ENCODE results near the gene TSC22D2.
"Not testable (repeated sequence)": the region's sequence is repeated elsewhere in the genome, so short reads cannot be mapped to it uniquely, and the experiment has no call there.

The TSC22D2 gene

DNA sequence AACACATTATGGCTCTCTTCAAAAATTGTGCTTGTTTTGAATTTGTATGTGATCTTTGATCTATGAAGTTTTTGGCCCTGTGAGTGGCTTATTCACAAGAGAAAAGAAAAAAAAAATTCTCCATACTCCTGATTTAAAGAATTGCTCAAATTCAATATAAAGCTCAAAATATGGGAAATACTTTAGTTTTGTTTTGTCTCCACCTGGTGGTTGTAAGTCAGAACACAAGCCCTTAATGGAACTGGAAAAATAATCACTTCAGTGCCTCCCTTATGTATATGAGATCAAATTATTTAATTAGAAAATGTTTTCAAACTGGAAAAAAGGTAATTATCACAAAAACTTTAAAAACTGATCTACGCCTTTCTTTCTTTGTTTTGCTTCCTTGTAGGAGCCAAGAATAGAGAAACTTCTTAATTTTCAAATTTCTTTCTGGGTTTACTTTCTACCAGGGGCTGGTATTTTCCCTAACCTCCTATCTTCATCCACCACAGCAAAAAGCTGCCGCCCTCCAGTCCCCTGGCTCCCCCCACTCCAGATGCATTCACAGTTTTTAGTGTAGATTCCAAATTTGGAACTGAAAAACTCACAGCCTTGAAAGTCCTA, 87.6 kb downstream of the TSC22D2 start:
- Histone ChIP-seq H3K4me3 (replicated peaks; ENCODE audit: low read depth, low read length) (no peak overlapping the region), H3K36me3 (ENCODE audit: control insufficient read depth, insufficient read depth, low read length) (no peaks in the 10 kb centered on the region), H3K27me3 (replicated peaks; ENCODE audit: control insufficient read depth, insufficient read depth, low read length) (no peaks in the 10 kb centered on the region)
- TF ChIP-seq, protein P1, sequence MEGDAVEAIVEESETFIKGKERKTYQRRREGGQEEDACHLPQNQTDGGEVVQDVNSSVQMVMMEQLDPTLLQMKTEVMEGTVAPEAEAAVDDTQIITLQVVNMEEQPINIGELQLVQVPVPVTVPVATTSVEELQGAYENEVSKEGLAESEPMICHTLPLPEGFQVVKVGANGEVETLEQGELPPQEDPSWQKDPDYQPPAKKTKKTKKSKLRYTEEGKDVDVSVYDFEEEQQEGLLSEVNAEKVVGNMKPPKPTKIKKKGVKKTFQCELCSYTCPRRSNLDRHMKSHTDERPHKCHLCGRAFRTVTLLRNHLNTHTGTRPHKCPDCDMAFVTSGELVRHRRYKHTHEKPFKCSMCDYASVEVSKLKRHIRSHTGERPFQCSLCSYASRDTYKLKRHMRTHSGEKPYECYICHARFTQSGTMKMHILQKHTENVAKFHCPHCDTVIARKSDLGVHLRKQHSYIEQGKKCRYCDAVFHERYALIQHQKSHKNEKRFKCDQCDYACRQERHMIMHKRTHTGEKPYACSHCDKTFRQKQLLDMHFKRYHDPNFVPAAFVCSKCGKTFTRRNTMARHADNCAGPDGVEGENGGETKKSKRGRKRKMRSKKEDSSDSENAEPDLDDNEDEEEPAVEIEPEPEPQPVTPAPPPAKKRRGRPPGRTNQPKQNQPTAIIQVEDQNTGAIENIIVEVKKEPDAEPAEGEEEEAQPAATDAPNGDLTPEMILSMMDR (IDR thresholded peaks at IDR 0.05; ENCODE audit: insufficient read depth, low read length, poor library complexity, severe bottlenecking) = peak; percentile 61
- DNase-seq (ENCODE audit: extremely low read depth, insufficient read length) = peak; percentile 15

DNA sequence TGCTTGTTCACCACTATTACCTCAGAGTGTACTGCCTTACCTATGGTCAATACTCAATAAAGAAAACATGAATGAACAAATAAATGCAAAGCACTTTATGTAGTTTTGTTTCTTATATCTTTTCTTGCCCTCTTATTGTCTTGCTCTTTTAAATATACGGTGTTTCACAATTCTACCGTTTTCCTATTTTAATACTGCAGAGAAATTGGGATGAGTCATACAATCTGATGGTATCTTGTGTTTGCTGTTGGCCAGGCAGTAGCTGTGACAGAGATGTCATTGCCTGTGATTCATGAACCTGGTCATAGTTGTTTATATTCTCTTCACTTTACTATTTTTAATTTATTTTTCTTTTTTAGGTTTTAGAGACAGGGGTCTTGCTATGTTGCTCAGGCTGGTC, 89.9 kb downstream of the TSC22D2 start:
- Histone ChIP-seq H3K27me3 (replicated peaks; ENCODE audit: control insufficient read depth, insufficient read depth, low read length) (no peaks in the 10 kb centered on the region), H3K4me3 (replicated peaks; ENCODE audit: low read depth, low read length) (no peak overlapping the region), H3K36me3 (ENCODE audit: control insufficient read depth, insufficient read depth, low read length) (no peaks in the 10 kb centered on the region)
- TF ChIP-seq, protein P1 (IDR thresholded peaks at IDR 0.05; ENCODE audit: insufficient read depth, low read length, poor library complexity, severe bottlenecking) = no peak
- no peak for DNase-seq (ENCODE audit: extremely low read depth, insufficient read length)

- not testable (repeated sequence) for H3K36me3 ChIP-seq (ENCODE audit: control insufficient read depth, insufficient read depth, low read length); DNase-seq (ENCODE audit: extremely low read depth, insufficient read length); H3K4me3 ChIP-seq (replicated peaks; ENCODE audit: low read depth, low read length); H3K27me3 ChIP-seq (replicated peaks; ENCODE audit: control insufficient read depth, insufficient read depth, low read length)
Measured at GRCh38 chr3:150500960-150501359, 92.9 kb downstream of the TSC22D2 start.

DNA sequence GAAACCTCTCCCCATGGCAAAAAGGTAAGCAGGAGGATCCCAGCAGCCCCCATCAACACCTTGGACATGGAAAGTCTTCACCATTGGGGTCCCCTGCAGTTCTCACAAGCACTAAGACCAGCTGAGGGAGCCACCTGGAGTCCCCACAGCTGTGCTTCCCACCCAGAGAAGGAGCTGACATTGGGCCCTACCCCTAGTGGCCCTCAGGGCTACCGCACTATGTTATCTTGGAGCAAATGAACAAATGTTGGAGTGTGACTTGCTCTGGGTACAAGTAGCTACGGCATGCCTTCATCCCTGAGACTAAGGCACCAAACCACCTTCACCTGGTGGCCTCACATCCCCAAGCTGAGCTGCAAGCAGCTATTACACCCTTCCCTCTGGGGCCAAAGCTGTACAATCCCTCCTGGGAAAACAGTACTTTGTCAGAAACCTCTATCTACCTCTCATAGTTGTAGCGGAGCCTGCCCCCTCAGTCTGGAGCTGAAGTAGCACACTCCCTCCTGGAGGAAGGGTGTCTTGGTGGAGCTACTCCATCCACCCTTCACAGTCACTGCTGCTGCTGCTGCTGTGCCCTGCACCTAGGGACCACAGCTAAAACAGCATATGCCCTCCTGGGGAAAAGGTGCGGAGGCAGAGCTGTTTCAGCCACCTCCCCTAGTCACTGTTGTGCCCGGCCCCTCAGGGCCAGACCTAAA, 95.5 kb downstream of the TSC22D2 start:
- Histone ChIP-seq H3K36me3 (ENCODE audit: control insufficient read depth, insufficient read depth, low read length) (no peaks in the 10 kb centered on the region), H3K27me3 (replicated peaks; ENCODE audit: control insufficient read depth, insufficient read depth, low read length) (no peaks in the 10 kb centered on the region), H3K4me3 (replicated peaks; ENCODE audit: low read depth, low read length) (no peak overlapping the region)
- no peak for DNase-seq (ENCODE audit: extremely low read depth, insufficient read length)
- TF ChIP-seq, protein P1 (IDR thresholded peaks at IDR 0.05; ENCODE audit: insufficient read depth, low read length, poor library complexity, severe bottlenecking) = no peak

GRCh38 chr3:150504483-150504882, 96.4 kb downstream of the TSC22D2 start:
- no peaks in the 10 kb centered on the region for H3K36me3 ChIP-seq (ENCODE audit: control insufficient read depth, insufficient read depth, low read length)
- TF ChIP-seq, protein P1 (IDR thresholded peaks at IDR 0.05; ENCODE audit: insufficient read depth, low read length, poor library complexity, severe bottlenecking) = no peak
- H3K4me3 ChIP-seq (replicated peaks; ENCODE audit: low read depth, low read length) = no peak overlapping the region
- no peaks in the 10 kb centered on the region for H3K27me3 ChIP-seq (replicated peaks; ENCODE audit: control insufficient read depth, insufficient read depth, low read length)
- DNase-seq (ENCODE audit: extremely low read depth, insufficient read length) = no peak

GRCh38 chr3:150508401-150508800, 100.3 kb downstream of the TSC22D2 start:
- Histone ChIP-seq H3K4me3 (replicated peaks; ENCODE audit: low read depth, low read length) (no peak overlapping the region), H3K36me3 (ENCODE audit: control insufficient read depth, insufficient read depth, low read length) (no peaks in the 10 kb centered on the region), H3K27me3 (replicated peaks; ENCODE audit: control insufficient read depth, insufficient read depth, low read length) (no peaks in the 10 kb centered on the region)
- no peak for DNase-seq (ENCODE audit: extremely low read depth, insufficient read length)
- TF ChIP-seq, protein P1 (IDR thresholded peaks at IDR 0.05; ENCODE audit: insufficient read depth, low read length, poor library complexity, severe bottlenecking) = no peak
